Neural cell (in vitro differentiated cells): ENCODE results near the gene PLXNA4. TPM values are rescaled to one million over a fixed set of nuclear protein-coding genes. Genes with fewer than 3 reads are reported as not detected.

Experiments used
- H2AFZ ChIP-seq: fragments of 200-600, 300-800 bp; sonication (generic), shearing (Covaris generic); 2 replicates; pipeline ENCODE4 v1.6.0; 2014; ENCODE audit warnings: low read depth, mild to moderate bottlenecking, antibody characterized with exemption, low read length, moderate library complexity
- H3F3A ChIP-seq: fragments of 200-600 bp; shearing (Covaris generic); 2 replicates; pipeline ENCODE4 v1.6.1; 2016; ENCODE audit warnings: mild to moderate bottlenecking, moderate library complexity, mixed read lengths, antibody characterized with exemption, low read length; ENCODE audit not compliant: insufficient read depth, poor library complexity, severe bottlenecking
- H3K27ac ChIP-seq: fragments of 200-600, 300-800 bp; sonication (generic), shearing (Covaris generic); 2 replicates; pipeline ENCODE4 v1.5.1; 2014; ENCODE audit warnings: mild to moderate bottlenecking, low read length, moderate library complexity
- H3K27me3 ChIP-seq: fragments of 300-800, 200-600 bp; sonication (generic), shearing (Covaris generic); 2 replicates; pipeline ENCODE4 v1.6.0; 2014; ENCODE audit warnings: mild to moderate bottlenecking, low read depth, low read length, moderate library complexity; ENCODE audit not compliant: insufficient read depth
- H3K36me3 ChIP-seq: fragments of 300-800, 200-600 bp; sonication (generic), shearing (Covaris generic); 2 replicates; pipeline ENCODE4 v1.5.1; 2014; ENCODE audit warnings: mild to moderate bottlenecking, antibody characterized with exemption, low read length, moderate library complexity; ENCODE audit not compliant: insufficient read depth
- H3K4me2 ChIP-seq: fragments of 300-800, 200-600 bp; sonication (generic), shearing (Covaris generic); 2 replicates; pipeline ENCODE4 v1.6.0; 2014; ENCODE audit warnings: mild to moderate bottlenecking, low read length
- H3K4me3 ChIP-seq: fragments of 300-800, 200-600 bp; sonication (generic), shearing (Covaris generic); 2 replicates; pipeline ENCODE4 v1.5.1; 2014; ENCODE audit warnings: mild to moderate bottlenecking, low read length, moderate library complexity
- H3K79me2 ChIP-seq: fragments of 200-600 bp; shearing (Covaris generic); replicated peaks from 2 replicates; pipeline ENCODE4 v1.6.0; 2014; ENCODE audit warnings: mild to moderate bottlenecking, low read length, moderate library complexity; ENCODE audit not compliant: insufficient read depth
- H3K9ac ChIP-seq: fragments of 300-800, 200-600 bp; sonication (generic), shearing (Covaris generic); 2 replicates; pipeline ENCODE4 v1.6.1; 2016; ENCODE audit warnings: mild to moderate bottlenecking, low read length, mixed read lengths
- H3K9me2 ChIP-seq: fragments of 200-600 bp; shearing (Covaris generic); 2 replicates; pipeline ENCODE4 v1.6.1; 2016; ENCODE audit warnings: mild to moderate bottlenecking, low read length, mixed read lengths; ENCODE audit not compliant: insufficient read depth
- H3K9me3 ChIP-seq: fragments of 200-600, 300-800 bp; sonication (generic), shearing (Covaris generic); 2 replicates; pipeline ENCODE4 v1.6.1; 2016; ENCODE audit warnings: mild to moderate bottlenecking, mixed run types, low read length, moderate library complexity, mixed read lengths
- H4K20me1 ChIP-seq: fragments of 200-600 bp; shearing (Covaris generic); 2 replicates; pipeline ENCODE4 v1.6.1; 2016; ENCODE audit warnings: mild to moderate bottlenecking, mixed run types; ENCODE audit not compliant: insufficient read depth
- CTCF ChIP-seq: fragments of 450-650 bp; IDR thresholded peaks from 2 replicates; pipeline ENCODE4 v1.5.1; 2014; ENCODE audit warnings: antibody characterized with exemption, mild to moderate bottlenecking, moderate library complexity; ENCODE audit not compliant: poor library complexity, severe bottlenecking
- EP300 ChIP-seq: fragments of 450-650 bp; conservative IDR thresholded peaks from 2 replicates; pipeline ENCODE4 v1.6.1; 2014; ENCODE audit warnings: antibody characterized with exemption, mild to moderate bottlenecking, moderate library complexity; ENCODE audit not compliant: poor library complexity, severe bottlenecking
- EZH2 ChIP-seq: fragments of 200-600, 300-800 bp; shearing (Covaris generic), sonication (generic); IDR thresholded peaks from 2 replicates; pipeline ENCODE4 v1.6.1; 2014; ENCODE audit warnings: antibody characterized with exemption, low read length, borderline replicate concordance, mild to moderate bottlenecking; ENCODE audit not compliant: insufficient read depth, poor library complexity, severe bottlenecking
- MXI1 ChIP-seq: fragments of 450-650 bp; conservative IDR thresholded peaks from 2 replicates; pipeline ENCODE4 v1.6.1; 2014; ENCODE audit warnings: antibody characterized with exemption, mild to moderate bottlenecking; ENCODE audit not compliant: poor library complexity, severe bottlenecking
- POLR2AphosphoS5 ChIP-seq: IDR thresholded peaks from 2 replicates; pipeline ENCODE4 v1.6.1; 2012
- RAD21 ChIP-seq: fragments of 450-650 bp; conservative IDR thresholded peaks from 2 replicates; pipeline ENCODE4 v1.6.1; 2014; ENCODE audit warnings: antibody characterized with exemption, mild to moderate bottlenecking, moderate library complexity
- REST ChIP-seq: IDR thresholded peaks from 2 replicates; pipeline ENCODE4 v1.6.1; 2012; ENCODE audit warnings: borderline replicate concordance
- SMC3 ChIP-seq: fragments of 450-650 bp; conservative IDR thresholded peaks from 2 replicates; pipeline ENCODE4 v1.6.1; 2014; ENCODE audit warnings: antibody characterized with exemption, mild to moderate bottlenecking, moderate library complexity; ENCODE audit not compliant: poor library complexity
- TAF1 ChIP-seq: IDR thresholded peaks from 2 replicates; pipeline ENCODE4 v1.6.1; 2012; ENCODE audit warnings: low read depth
- polyA plus RNA-seq: library from polyadenylated mRNA; depleted of rRNA; stranded (reverse); fragments of >200 nt; gene quantifications from 2 replicates; pipeline ENCODE4 v1.2.3, GENCODE V29; 2014

The PLXNA4 gene
- polyA plus RNA-seq, 1 donor from 2014 or later: 7.2 TPM

GRCh38 chr7:132399367-132399766 lies 176.9 kb downstream of the PLXNA4 start:
- TF ChIP-seq MXI1: no peak
- TF ChIP-seq REST: no peak
- Histone ChIP-seq H3K9ac (no peak overlapping the region), H3K9me2 (no peaks in the 10 kb centered on the region), H4K20me1 (no peaks in the 10 kb centered on the region), H2AFZ (no peak overlapping the region), H3F3A (no peaks in the 10 kb centered on the region), H3K9me3 (no peaks in the 10 kb centered on the region), H3K36me3 (no peaks in the 10 kb centered on the region), H3K27ac (no peak overlapping the region), H3K79me2 (no peaks in the 10 kb centered on the region), H3K4me2 (no peak overlapping the region), H3K4me3 (no peak overlapping the region), H3K27me3 (no peaks in the 10 kb centered on the region)

- H3K9me3 ChIP-seq: no peaks in the 10 kb centered on the region
- TF ChIP-seq EP300 (no peak), TAF1 (no peak), RAD21 (no peak), CTCF (no peak), POLR2AphosphoS5 (no peak), MXI1 (no peak), EZH2 (no peak), SMC3 (no peak), REST (no peak)
- no peak overlapping the region for H3K4me2 ChIP-seq
- no peaks in the 10 kb centered on the region for H3K36me3 ChIP-seq
- H3K27me3 ChIP-seq: no peaks in the 10 kb centered on the region
- no peaks in the 10 kb centered on the region for H3K9me2 ChIP-seq
- H3F3A ChIP-seq: no peaks in the 10 kb centered on the region
- no peaks in the 10 kb centered on the region for H3K79me2 ChIP-seq
- H4K20me1 ChIP-seq: no peaks in the 10 kb centered on the region
- no peak overlapping the region for H2AFZ ChIP-seq
- H3K4me3 ChIP-seq: no peak overlapping the region
- no peak overlapping the region for H3K27ac ChIP-seq
- H3K9ac ChIP-seq: no peak overlapping the region
Measured at GRCh38 chr7:132398253-132398925, 177.9 kb downstream of the PLXNA4 start.
